ENCODE results near the gene PLPPR4.

PLPPR4 gene

GRCh38 chr1:99264201-99265021 is at the start of gene PLPPR4:
Gene PLPPR4 (plus strand): TSS chr1:99264492. CDS start chr1:99264594, 102 bp downstream.
- H3K4me3 ChIP-seq (replicated peaks; ENCODE audit: low read depth, low read length), result peak within 1 kb of the TSS; percentile 36
- DNase-seq (ENCODE audit: low read depth), result peak; percentile 4
- no peak for TF ChIP-seq CTCF (IDR thresholded peaks at IDR 0.05; ENCODE audit: low read length, missing control alignments)

- no peak for TF ChIP-seq CTCF (IDR thresholded peaks at IDR 0.05; ENCODE audit: low read length, missing control alignments)
- no peak overlapping the region for H3K4me3 ChIP-seq (replicated peaks; ENCODE audit: low read depth, low read length)
- DNase-seq (ENCODE audit: low read depth), result no peak
Measured at GRCh38 chr1:99216956-99217355, 47.3 kb upstream of the PLPPR4 start.

- DNase-seq (ENCODE audit: low read depth), result no peak
- no peak for TF ChIP-seq CTCF (IDR thresholded peaks at IDR 0.05; ENCODE audit: low read length, missing control alignments)
- H3K4me3 ChIP-seq (replicated peaks; ENCODE audit: low read depth, low read length), result no peak overlapping the region
Measured at GRCh38 chr1:99217599-99217998, 46.7 kb upstream of the PLPPR4 start.

GRCh38 chr1:99218572-99218971 is 45.7 kb upstream of the PLPPR4 start:
- H3K4me3 ChIP-seq (replicated peaks; ENCODE audit: low read depth, low read length), result no peak overlapping the region
- no peak for DNase-seq (ENCODE audit: low read depth)
- TF ChIP-seq CTCF (IDR thresholded peaks at IDR 0.05; ENCODE audit: low read length, missing control alignments), result no peak

- no peak overlapping the region for H3K4me3 ChIP-seq (replicated peaks; ENCODE audit: low read depth, low read length)
Measured at GRCh38 chr1:99218999-99219398, 45.3 kb upstream of the PLPPR4 start.

GRCh38 chr1:99227056-99227897 is 37.0 kb upstream of the PLPPR4 start:
- H3K4me3 ChIP-seq (replicated peaks; ENCODE audit: low read depth, low read length), result no peak overlapping the region
- DNase-seq (ENCODE audit: low read depth), result no peak
- no peak for TF ChIP-seq CTCF (IDR thresholded peaks at IDR 0.05; ENCODE audit: low read length, missing control alignments)

More at GRCh38 chr1:99218999-99219398, 45.3 kb upstream of the PLPPR4 start:
- DNase-seq (ENCODE audit: low read depth), result no peak
- no peak for TF ChIP-seq CTCF (IDR thresholded peaks at IDR 0.05; ENCODE audit: low read length, missing control alignments)
